ENCODE measurements around the gene MAP3K4. TPM values are rescaled to one million over a fixed set of nuclear protein-coding genes. Genes with fewer than 3 reads are reported as not detected.

The MAP3K4 gene
- total RNA-seq, 1 donor from 2014 or later: 36.5 TPM

DNA sequence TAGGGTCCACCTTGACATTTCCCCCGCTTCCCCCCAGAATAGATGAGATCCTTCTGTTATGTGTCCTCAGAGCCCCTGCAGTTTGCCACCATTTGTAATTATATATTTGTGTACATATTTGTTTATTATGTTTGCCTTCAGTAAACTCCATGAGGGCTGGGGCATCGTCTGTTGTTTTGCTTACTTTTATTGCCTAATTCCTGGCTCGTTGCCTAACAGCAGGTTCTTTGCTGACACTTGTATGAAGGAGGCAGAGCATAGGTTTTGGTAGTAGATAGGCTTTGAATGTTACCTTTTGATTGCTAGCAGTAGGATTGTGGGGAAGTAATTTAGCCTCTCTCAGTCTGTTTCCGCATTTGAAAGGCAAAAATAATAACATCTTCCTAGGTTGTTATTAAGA is 9.9 kb downstream of the MAP3K4 start:
- no peak for DNase-seq (ENCODE audit: low spot score)

- no peak for DNase-seq (ENCODE audit: low spot score)
Observed at GRCh38 chr6:161003336-161003735, 11.8 kb downstream of the MAP3K4 start.

GRCh38 chr6:161008245-161008644 is 16.7 kb downstream of the MAP3K4 start:
- no peak for DNase-seq (ENCODE audit: low spot score)

DNA sequence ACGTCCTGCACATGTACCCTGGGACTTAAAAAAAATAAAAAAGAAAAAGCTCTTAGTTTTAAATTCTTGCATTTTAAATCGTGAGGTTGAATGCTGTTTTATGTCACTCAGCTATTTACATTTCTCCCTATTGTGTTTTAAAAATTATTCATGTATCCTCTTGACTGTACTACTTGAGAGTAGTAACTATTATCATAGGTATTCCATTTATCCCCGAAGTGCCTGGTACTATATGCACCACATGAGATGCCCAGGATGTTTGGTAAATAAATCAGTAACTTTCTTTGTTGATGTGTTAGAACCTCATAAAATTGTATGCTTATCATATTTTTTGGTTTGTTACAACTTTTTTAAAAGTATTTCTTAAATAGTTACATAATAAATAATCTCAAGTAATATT is 18.4 kb downstream of the MAP3K4 start:
- DNase-seq (ENCODE audit: low spot score): no peak

DNA sequence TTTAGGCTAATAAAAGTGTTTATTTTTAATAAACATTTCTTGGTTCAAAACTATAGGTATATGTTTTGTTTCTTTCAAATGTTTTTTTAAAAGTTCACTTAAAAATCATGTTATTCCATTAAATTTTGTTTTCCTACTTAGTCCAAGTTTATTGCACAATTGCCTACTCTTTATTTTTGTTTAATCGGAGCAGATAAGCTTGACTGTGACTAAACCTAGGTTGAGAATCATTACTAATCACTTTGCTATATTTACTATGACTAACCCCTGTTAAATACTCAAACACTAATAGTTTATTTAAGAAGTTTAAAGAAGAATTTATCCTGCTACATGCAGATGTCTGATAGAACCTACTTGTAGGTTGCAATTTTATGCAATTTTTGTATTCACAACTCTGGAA is 18.8 kb downstream of the MAP3K4 start:
- DNase-seq (ENCODE audit: low spot score): no peak

- no peak for DNase-seq (ENCODE audit: low spot score)
Observed at GRCh38 chr6:161011492-161012480, 20.2 kb downstream of the MAP3K4 start.

- no peak for DNase-seq (ENCODE audit: low spot score)
Observed at GRCh38 chr6:161013695-161014094, 22.1 kb downstream of the MAP3K4 start.

DNA sequence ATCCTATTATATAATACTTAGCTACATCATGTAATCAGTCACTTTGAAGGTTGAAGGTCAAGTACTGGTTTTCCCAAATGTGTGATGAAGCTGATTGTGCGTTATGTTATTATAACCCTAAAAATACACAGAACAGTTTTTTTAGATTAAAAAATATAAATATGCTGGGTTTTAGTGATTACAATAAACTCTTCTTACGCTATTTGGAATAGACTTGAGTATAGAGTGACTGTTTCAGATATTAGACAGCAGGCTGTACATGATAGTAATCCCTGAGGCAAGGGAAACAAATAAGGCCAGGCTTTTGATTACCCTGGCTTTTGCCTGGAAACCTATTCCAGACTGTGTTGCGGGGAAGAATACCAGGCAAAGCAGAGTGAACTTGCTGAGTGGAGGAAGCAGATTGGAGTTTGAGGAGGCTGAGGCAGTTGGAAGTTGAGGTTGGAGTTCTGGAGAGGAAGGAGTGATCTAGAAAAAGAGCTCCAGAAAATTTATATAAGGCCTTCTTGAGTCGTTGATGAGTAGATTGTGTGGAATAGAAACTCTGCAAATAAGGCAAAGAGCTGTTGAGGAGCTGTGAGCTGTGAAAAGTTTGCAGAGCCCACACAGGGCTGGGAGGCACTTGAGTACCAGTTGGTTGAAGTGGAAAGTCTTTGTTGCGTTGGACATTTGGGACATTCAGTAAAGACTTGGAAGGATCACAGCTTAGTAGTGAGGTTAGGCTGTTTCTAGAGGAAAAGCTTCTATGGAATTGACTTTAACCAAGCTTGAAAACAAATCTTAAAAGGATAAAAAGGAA is 26.4 kb downstream of the MAP3K4 start:
- no peak for DNase-seq (ENCODE audit: low spot score)

- DNase-seq (ENCODE audit: low spot score): no peak
Observed at GRCh38 chr6:161019324-161019839, 27.8 kb downstream of the MAP3K4 start.

GRCh38 chr6:161021543-161021942 is 30.0 kb downstream of the MAP3K4 start:
- DNase-seq (ENCODE audit: low spot score): no peak

DNA sequence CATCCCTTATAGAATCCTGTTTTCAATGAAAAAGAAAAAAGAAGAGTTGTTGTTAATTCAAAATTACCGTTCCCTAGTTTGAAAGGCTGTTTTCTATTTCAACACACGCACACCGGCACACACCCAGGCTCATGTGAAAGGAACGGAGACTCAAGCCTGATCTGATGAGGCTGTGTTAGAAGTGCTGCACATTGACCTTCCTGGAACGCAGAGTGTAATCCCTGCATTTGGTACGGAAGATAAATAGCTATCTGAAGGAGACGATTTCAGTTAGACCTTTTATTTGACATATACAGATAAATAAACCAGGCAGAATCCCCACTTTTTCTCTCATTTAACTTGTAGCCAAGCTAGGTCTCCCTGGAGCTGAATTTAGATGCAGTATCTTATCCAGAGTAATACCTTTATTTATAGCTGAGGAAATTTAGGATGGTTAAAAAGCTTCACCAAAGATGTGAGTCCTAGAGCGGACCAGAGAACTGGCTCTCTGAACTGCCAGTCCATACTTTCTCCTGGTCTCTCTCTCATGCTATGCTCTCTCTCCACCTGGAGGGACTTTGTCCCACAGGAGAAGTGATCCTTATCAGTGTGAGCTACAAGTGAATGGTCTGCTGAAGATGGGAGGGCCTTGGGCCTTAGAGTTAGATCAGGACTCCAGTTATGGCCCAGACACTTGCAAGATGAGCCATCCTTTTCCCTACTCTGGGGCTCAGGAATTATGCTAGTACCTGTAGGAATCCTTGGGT is 30.6 kb downstream of the MAP3K4 start:
- no peak for DNase-seq (ENCODE audit: low spot score)

DNA sequence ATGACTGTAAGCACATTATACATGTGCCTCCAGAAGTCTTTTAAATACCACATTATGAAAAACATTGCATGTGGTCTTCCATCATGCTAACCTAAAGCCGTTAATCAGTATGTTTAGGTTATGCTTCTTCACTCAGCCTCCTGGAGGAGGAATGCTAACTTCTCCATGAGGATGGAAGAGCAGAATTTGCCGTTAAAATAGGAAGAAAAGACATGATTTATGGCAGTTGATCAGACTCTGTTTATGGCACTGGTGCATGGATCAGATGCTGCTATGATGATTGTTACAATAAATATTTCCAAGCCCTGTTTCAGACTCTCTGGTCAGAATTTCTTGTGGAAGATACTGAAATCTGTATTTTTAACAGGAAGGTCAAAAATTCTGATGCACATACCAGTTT is 31.7 kb downstream of the MAP3K4 start:
- DNase-seq (ENCODE audit: low spot score): no peak

- no peak for DNase-seq (ENCODE audit: low spot score)
Observed at GRCh38 chr6:161024364-161024920, 32.9 kb downstream of the MAP3K4 start.

- no peak for DNase-seq (ENCODE audit: low spot score)
Observed at GRCh38 chr6:161027385-161027784, 35.8 kb downstream of the MAP3K4 start.

DNA sequence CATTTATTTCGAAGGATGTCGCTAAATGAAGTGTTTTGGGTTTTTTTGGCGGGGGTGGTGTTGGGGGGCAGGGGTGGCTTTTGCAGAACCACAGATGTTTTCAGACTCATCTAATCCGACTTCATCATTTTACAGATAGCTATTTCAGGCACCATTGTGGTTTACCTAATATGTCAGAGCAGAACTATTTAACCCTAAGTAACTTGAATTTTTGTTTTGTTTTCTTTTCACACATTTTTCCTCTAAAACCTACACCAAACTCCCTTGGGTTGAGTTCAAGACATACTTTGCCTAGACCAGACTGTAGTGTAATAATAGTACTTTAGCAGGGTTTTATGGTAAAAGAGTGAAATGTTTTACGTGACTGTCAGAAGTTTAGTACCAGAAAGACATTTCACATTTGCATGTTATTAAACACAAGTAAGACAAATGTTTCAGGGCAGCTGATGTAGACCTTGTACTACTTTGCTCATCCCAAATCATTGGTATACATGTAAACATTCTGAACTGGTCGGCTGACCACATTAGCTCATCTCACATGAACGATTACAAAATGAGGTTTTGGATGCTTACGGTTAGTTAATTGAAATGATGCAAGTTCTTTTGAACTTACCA is 37.7 kb downstream of the MAP3K4 start:
- DNase-seq (ENCODE audit: low spot score): no peak

DNA sequence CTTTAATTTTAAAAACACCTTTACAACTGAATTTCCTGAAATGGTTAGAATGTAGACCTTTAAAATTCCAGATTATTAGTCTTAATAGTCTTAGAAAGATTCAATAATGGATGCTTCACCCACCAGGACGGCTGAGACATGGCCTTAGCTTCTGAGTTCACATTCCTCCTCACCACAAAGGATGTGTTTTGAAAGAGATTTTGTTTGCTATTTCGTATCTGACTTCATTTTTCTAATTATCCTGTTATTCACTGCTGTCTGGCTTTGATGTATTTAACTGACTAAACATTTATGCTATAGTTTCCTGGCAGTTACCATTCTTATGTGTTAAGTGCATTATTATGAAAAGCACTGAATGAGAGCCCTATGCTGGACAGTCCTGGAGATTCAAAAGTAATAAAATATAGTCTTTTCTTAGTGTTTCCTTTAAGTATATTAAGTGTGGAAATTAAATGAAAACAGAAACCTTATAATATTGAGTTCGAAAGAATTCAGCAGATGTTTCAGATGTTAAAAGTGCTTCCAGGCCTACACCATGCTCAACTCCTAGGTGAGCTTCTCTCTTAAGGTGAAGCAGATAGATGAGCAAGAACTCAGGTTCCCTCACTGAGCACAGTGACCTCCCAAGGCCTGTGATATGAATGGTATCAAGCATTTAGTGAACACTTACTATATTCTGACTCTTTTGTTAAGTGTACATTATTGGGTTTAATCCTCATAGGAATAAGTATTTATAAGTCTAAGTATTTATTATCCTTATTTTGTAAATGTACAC is 40.3 kb downstream of the MAP3K4 start:
- no peak for DNase-seq (ENCODE audit: low spot score)

DNA sequence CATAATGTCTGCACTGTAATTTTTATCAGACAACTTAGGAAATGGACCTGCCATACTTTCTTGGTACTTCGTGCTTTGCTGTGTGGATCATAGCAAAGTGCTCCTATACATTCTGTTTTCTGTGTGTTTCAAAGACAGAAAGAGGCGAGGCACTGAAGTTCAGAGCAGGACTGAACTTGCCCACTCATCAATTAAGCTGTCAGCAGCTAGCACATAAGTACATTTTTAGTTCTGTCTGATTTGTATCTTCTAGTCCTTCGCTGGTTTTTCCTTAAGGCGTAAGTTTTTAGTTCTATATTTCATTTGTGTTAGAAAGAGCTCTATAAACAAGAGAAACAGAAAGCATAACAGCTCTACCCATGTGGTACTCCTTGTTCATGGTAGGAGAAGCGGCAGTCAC is 42.1 kb downstream of the MAP3K4 start:
- no peak for DNase-seq (ENCODE audit: low spot score)

- no peak for DNase-seq (ENCODE audit: low spot score)
Observed at GRCh38 chr6:161035182-161035980, 43.8 kb downstream of the MAP3K4 start.

DNA sequence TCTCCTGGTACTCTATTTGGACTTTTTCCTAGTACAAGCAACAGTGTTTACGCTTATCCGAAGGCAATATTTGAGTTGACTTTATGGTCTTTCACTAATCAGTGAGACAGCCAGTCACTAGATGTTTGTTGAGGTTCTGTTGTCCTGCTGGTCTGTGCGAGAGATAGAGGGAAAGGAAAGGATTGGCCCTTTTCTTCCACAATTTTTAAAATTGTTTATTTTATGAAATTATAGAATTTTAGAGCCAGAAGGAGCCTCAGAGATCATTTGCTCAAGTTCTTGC is 44.4 kb downstream of the MAP3K4 start:
- no peak for DNase-seq (ENCODE audit: low spot score)

DNA sequence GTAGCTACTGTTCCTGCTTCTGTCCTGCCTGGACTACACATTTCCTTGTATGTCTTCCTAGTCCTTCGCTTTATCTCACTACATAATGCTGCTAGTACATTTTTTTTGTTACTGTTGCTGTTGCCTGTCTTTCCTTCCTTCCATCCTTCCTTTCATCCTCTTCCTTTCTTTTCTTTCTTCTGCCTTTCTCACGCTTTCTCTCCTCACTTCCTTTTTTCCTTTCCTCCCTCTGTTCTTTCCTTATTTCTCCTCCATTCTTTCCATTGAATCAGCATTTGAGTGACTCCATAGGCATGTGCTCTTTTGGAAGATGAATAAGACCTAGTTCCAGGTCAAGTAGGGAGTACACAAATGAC is 46.3 kb downstream of the MAP3K4 start:
- DNase-seq (ENCODE audit: low spot score): no peak
